Hematopoietic multipotent progenitor cell treated with erythropoietin and hydrocortisone succinate and interleukin-3 and kit ligand, for 4 days (in vitro differentiated cells): Measurements from ENCODE around the gene GNAI3.
A peak's percentile ranks its signal among the peaks of the same experiment; 100 is the strongest.

Experiments
- DNase-seq: peaks from one replicate; pipeline ENCODE4 v3.0.0-alpha.2; 2015

The GNAI3 gene

DNA sequence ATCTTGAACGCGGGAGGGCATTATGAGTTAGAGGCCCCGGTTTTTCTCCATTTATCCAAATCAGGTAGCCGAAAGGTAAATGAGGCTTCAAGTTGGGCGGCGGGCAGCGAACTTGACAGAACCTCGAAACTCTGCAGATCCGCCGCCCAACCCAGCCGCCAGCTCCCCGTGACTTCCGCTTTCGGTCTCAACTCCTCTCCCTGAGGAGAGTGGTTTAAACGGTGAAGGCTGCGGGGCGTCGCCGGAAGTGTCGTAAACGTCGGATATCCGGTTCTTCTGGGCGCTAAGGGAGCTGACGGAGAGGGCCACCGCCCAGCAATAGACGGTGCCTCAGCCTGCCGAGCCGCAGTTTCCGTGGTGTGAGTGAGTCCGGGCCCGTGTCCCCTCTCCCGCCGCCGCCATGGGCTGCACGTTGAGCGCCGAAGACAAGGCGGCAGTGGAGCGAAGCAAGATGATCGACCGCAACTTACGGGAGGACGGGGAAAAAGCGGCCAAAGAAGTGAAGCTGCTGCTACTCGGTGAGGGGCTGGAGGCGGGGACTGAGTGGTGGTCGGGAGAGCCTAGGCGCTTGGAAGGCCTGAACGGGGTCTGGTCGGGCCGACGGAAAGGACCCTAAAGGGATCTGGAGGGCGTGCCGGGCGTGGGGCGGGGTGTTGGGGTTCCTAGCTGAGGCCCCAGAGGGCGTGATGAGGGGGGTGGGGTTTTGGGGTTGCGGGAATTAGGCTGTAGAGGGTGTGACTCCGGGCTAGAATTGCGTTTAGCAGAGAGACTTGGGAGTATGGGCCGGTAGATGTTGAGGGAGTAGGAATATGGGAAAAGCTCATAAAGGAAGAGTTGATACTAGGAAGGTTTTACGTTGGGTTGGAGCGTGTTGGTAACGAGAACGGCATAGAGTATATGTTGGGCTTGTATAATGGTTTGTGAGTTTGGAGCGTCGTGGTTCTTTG, at the start of gene GNAI3:
Gene GNAI3, plus strand, starts transcription at position 295 of the 947 bp plus-strand sequence. Its CDS starts 106 bp downstream, at position 401.
- peak; percentile 99 for DNase-seq

DNA sequence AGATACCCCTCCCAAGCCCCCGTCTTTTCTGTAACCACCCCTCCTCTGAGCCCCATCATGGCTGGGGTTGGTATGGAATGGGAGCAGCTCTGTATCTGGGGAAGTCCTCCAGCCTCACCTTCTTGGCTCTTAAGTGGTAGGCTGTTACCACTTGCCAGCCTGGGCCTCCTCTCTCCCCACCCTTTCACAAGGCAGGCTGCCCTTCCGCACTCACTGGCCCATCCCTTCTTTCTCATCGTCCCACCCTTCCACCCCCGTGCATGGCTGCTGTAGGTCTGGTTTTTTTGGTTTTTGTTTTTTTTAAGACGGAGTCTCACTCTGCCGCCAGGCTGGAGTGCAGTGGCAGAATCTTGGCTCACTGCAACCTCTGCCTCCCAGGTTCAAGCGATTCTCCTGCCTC, 49.3 kb upstream of the GNAI3 start:
- DNase-seq, result no peak

DNA sequence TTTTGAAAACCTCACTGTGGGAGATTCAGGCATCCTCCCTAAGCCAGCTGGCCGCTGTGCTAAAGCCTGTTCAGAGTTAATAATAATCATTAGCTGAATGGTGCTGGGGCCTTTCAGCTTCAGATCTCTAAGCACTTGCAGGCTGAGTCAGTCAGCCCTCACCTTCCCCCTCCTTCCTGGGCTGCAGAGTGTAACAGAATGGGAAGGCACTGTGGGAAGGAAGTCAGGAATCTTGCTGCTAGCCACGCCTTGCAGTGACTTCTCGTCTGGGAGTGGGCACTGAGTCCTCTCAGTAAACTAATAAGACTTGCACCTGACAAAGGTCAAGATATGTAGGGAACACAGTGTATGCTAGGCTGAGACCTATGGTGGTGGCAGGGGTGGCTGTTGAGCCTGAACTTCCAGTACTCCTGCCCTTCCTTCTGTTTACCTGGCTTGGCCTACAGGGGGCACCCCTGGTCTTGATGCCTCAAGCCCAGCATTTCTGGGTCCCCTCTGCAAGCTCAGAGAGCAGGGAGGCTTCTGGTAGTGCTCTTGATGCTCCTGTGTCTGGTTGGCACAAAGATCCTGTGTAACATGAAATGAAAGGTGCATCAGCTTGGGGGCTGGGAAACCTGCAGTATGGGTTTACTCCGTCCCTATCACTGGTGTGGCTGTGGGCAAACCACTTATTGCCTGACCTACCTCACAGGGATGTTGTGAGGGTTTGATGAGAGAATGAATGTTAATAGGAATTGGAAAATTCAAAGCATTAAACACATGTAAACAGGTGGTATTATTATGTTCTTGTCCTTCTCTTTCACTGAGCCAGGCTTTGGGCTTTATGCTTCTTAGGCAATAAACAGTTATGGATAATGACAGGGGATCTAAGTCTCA, 48.5 kb upstream of the GNAI3 start:
- DNase-seq, result peak; percentile 83

DNA sequence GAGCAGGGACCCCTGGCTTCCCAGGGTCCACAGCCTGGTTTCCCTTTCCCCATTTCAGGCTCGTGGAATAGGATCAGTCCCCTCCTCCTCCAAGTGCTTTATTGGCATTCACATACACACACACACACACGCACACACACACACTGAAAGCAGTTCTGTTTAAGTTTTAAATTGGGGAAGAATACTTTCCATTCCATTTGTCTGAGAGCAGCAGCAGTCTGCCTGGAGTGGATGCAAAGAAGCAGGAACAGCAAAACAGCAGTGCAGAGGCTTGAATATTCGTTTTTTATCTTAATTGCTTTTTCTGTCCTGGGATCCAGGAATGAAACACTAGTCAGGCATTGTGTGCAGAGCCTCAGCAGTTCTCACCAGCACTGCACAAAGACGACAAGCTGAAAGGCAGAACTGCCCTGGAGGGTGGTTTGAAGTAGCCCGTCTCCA, 47.5 kb upstream of the GNAI3 start:
- DNase-seq, result no peak

DNA sequence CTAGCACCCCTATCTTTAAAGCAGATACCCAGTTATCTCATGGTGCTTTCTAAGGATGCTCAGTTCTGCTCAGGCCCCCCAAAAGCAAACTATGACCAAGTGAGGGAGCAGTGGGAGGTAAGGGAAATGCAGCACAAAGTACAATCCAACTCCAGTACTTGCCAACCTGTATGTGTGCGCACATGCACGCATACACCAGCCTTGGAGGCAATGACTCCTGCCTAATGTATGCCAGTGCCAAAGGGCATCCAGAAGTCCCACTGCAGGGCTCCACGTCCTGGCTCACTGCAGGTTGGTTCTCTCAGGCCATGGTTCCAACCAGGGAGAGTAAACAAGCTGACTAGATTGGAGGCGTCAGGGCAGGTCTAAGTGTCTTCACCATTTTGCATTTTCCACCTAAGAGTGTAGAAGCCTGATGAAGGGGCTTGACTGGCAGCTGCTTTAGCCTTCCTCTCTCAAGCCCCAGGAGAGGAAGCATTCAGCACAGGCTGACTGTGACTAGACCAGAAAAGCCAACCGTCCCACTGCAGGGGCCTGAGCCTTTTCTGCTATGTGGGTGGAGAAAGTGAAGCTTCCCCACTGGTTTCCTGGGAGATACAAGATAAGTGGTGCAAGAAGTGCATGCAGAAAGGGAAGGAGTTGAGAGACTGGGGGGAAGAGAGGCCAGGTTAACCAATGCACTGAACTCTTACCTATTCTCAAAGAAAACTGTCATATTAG, 46.6 kb upstream of the GNAI3 start:
- peak; percentile 76 for DNase-seq

DNA sequence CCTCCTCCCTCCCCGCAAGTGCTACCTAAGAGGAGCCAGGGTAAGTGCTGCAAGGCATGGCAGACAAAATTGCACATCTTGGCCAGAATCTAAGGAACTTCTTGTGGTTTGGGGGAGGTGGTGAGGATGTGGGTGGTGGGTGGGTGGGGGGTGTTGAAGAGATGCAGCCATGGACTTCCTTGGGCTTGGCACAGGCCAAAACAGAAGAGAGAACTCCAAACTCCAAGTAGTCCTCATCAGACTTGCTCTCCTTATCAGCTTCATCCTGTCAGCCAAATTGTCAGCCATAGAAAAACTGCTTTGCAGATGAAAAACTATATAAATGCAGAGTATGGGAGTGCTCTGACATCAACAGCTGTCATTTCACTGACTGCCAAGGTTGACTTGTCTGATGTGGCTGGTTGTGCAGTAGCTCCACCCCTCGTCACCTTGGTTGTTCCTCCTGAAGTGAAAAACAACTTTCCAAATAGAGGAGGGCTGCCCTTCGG, 46.0 kb upstream of the GNAI3 start:
- DNase-seq, result no peak

DNA sequence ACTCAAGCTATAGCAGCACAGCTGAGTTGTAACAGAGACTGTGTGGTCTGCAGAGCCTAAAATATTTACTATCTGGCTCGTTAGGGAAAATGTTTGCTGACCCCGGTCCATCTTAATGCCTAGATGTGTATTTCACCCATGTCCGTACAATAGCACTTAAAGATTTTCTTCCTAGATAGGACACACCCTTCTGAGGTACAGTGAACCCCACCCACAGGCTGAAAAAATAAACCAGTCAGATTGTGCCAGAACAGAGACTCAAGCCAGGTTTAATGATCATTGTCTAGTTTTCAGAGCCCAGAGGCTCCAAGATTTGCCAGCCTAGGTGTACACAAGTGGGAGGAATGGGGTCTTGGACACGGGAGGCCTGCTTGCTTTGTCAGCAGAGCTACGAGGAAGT, 44.5 kb upstream of the GNAI3 start:
- peak; percentile 21 for DNase-seq

DNA sequence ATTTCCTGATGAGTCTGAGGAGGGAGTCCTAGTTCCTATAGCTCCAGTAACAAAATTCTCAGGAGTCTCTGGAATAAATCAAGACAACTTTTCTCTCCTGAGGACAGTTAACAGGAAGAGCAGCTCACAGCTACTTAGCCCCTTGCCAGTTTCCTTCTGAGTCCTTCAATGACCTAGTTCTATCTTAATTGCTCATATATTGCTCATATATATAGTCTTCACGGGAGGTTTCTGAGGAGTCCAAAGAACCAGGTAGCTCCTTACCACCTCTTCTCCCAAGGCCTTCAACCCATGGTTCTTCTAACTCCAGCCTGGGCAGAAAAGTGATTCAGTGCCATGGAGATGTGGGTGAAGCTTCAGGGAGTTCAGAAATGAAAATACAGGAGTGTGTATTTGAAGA, 43.4 kb upstream of the GNAI3 start:
- DNase-seq, result no peak

DNA sequence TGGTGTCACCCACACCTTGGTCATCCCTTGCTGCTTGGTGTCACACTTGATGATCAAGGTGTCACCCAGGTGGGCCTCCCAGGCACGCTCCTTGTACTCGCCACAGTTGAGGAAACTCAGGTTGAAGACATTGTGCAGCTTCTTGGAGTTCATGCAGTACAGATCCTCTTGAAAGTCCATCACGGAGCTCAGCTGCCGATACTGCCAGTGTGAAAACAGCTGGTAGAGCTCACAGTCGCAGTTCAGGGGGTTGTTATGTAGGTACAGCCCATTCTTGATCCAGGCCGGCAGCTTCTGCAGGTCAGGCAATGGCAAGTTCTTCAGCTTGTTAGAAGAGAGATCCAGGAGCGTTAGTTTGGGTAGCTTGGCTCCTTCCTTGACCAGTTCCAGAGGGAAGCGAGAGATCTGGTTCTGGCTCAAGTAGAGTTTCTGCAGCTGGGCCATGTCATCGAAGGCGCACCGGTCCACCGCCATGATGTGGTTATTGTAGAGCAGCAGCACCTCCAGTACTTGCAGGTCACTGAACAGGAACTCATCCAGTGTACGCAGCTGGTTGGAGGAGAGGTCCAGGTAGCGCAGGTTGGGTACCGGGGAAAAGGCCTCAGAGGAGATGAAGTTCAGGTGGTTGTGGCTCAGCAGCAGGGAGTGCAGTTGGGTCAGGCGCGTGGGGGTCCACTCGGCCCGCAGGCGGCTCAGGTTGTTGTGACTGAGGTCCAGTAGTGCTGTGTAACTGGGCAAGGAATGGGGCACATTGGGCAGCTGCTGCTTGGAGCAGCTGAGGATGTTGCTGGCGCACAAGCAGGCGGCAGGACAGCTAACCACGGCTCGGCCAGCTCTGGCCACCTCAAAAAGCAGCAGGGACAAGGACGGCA, 40.2 kb upstream of the GNAI3 start:
- no peak for DNase-seq

DNA sequence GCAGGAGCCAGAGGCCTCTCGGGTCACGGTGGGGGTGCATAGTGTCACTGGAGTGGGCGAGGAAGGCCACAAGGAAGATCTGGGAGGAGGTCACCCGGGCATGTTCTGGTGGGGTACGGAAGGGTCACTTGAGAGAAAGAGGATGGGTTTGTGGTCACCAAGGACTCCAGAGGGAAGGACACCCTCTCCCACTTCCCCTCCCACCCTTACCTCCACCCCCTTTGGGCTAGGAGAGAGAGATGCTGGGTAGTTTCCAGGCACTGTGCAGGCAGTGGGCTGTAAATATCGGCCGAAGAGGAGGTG, 39.6 kb upstream of the GNAI3 start:
- DNase-seq, result no peak

DNA sequence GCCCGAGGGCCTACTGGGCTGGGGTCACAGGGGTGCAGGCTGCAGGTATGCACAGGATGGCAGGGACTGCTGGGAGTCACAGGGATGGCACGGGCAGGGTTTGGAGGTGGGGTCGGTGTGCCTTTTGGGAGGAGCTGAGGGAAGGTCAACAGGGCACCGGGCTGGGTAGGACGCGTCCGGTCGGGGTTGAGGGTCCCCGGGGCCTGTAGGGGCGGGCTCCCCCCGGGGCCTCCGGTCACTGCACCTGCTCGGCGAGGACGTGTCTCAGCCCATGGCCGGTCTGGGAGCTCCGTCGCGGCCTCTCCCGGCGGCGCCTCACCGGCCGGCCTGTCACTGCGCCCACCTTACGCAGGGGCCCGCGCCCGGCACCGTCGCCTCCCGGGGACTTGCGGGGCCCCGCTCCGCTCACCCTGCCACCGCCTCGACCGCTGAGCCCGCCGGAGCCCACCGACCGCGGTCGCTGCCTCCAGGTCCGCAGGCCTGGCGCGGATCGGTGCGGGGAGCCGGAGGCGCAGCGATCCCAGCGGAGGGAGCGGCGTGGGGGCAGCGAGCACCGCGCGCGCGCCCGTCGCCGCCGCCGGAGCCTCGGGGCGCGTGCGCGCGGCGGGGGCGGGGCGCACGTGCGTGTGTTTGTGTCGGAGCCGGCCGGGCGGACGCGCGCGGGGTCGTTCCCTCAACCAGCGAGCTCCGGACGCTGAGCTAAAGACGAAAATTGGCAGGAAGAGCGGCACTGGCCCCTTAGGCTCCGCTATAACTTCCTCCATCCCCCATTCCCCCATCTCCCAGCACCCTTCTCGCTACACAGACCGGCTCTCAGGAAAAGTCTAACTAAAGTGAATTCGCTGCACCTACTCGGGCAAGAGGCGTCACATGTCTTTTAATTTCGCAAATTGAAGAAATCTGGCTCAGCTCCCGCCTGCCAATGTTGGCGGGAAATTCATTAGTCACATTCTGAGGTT, 39.0 kb upstream of the GNAI3 start, which contains the start of gene AMIGO1:
Gene AMIGO1, minus strand, starts transcription at position 552 of the 959 bp plus-strand sequence. CDS start 815 bp downstream, outside the sequence.
- peak; percentile 66 for DNase-seq

DNA sequence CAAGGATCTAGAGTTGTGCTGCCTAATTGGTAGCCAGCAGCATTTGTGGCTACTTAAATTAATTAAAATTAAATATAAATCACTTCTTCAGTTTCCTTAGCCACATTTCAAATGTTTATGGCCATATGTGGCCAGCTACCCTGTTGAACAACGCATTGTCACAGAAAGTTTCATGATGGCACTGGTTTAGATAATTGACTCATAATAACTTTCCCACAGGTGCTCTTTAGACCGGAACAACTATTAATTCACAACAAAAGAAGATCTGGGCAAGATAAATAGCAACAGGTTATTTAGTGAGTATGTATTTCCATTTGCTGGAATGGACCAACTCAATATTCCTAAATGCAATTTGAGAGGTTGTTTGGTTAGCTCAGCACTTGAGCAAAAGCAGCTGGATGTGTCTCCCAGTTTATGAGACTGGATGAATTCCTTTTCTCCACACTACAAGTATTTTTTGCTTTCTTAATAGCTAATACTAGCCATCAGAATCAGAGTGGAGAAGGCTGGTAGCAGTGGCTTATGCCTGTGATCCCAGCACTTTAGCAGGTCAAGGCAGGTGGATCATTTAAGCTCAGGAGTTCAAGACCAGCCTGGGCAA, 35.2 kb upstream of the GNAI3 start:
- no peak for DNase-seq

DNA sequence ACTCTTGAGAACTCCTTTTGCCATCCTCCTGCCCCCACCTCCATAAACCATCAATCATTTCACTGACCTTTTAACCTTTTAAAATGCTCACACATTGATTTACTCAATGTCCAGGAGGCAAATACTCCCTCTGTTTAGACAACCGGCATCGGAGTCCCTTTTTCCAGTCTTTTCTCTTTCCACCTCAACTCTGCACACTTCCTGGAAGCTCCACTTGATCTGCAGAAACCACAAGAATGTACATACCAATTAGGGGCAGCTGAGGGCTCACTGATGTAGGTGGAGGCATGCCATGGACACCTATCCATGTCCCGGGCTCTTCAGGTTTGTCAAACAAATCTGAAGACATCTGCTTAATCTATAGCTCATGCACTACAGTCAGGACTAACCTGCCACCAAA, 33.6 kb upstream of the GNAI3 start:
- DNase-seq, result no peak

DNA sequence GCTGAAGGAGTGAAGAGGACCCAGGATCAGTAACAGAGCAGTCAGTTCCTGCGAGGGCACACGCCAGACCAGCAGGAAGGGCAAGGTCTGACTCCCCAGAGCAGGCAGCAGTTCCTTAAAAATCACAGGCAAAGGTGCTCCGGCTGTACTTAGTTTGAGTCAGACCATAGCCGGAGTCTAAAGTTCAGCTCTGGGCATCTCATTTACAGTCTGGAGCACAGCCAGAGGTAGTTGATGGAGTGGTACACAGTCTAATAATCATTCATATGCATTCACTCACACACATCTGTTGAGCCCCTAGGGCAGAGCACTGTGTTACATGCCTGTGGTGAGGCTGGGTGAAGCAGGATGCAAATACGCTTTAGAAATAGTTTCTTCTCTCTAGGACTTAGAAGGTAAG, 31.5 kb upstream of the GNAI3 start:
- DNase-seq, result no peak

DNA sequence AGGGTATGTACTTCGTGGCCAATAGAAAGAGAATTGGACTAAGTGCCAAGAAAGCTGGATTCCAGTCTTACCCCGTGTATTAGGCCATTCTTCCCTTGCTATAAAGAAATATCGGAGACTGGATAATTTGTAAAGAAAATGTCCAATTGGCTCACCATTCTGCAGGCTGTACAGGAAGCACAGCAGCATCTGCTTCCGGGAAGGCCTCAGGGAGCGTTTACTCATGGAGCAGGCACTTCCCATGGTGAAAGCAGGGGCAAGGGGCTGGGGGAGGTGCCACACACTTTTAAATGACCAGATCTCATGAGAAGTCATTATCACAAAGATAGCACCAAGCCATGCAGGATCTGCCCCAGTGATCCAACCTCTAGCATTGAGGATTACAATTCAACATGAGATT, 31.1 kb upstream of the GNAI3 start:
- no peak for DNase-seq

DNA sequence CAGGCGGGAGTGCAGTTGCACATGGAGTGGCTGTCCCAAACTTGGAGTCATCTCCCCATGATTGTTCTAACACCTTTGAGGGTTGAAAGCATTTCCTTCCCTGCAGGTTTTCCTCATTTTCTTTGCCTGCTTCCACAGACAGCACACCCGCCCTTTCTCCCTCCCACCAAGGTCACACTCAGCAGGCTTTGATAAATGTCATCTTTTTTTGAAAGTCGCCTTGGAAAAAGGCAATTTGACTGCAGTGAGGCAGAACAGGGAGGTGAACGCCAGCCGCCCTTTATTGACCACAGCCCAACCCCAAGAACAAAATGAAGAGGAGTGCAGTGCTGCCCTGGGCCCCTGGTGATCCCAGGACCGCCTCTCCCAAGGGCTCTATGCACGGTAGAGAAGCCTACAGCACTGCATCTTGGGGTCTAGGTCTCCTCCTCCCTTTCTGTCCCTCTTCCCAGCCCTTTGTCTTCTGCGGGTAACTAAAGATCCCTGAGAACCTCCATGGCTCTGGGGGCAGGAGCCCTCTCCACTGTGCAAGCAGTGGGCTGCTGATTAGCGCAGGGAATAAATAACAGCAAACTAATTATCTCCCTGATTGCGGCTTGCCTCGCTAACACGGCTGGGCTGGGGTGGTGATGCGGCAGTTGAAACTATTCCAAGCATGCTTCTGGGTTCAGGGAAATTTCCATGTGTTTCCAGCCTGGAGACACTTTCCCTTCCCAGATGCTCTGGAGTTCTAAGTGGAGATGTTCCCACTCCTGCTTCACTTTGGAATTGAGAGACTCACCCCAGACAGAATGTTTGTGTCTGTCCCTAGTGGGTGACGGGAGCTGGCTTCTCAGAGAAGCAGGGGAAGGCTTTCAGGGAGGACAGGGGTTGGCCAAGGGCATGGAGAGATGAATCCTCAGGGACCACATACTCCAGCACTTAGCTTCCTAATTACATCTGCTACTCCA, 27.1 kb upstream of the GNAI3 start:
- DNase-seq, result no peak

DNA sequence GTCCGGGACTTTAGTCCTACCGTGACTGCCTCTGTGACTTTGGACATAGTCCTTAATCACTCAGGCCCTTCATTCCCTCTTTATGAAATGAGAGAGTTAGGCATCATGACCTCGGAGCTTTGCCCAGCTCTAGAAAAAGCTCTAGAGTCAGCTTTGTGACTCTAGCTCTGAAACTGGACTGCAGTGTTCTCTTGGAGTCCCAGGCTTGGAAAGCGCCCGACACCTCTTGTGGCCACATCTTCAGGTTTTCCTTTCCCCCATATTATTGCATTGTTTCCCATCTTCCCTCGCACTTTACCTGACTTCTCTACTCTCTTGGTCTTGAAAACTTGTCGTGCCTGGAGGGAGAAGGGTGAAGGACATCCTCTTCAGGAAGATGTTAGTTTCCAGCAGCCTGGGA, 26.4 kb upstream of the GNAI3 start:
- no peak for DNase-seq

DNA sequence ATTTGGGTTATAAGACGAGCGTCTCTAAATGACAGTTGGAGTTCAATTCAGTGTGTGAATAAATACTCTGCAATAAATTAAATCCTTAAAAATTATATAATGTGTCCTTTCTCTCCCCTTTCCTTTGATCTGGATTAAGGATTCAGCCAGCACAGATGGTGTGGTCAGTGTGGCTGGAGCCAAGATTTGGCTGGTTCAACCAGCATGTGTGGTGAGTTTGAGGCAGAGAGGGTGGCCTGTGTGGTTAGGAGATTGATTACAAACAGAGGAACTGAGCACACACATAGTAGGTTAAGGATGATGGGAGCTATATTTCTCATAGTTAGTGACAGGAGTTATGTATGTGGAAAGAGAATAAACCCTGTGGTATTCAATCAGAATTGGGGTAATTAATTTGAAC, 24.7 kb upstream of the GNAI3 start:
- no peak for DNase-seq
